ENCODE measurements around the gene IKZF2. TPM values are rescaled to one million over a fixed set of nuclear protein-coding genes. Genes with fewer than 3 reads are reported as not detected.

The IKZF2 gene
- total and polyA plus RNA-seq, 2 donors (not counting 3 experiments of a cell fraction or from before 2014, with no cell fraction given): 0.08 to 0.46 TPM

- H3K9me3 ChIP-seq (replicated peaks; ENCODE audit: control insufficient read depth, insufficient read depth, low read length): no peaks in the 10 kb centered on the region
- H4K20me1 ChIP-seq (replicated peaks; ENCODE audit: control insufficient read depth, extremely low read depth, insufficient read depth, low read length): no peaks in the 10 kb centered on the region
- FAIRE-seq (no peak), DNase-seq (ENCODE audit: low read depth, low spot score) (no peak)
- dilution Hi-C loops (cut with MboI; ENCODE audit: extremely low pct_ligation_motif_present, low sequenced_read_pairs) (no loop called here), intact Hi-C loops (cut with micrococcal nuclease) (no loop called here)
- no peaks in the 10 kb centered on the region for H3K27me3 ChIP-seq (ENCODE audit: control insufficient read depth in 2 of 2, insufficient read depth in 2 of 2, low read length in 2 of 2)
- no peak overlapping the region for H3K4me2 ChIP-seq (ENCODE audit: insufficient read depth, low read length)
- CTCF ChIA-PET: no interaction called here
- no peaks in the 10 kb centered on the region for H3K4me1 ChIP-seq (ENCODE audit: control insufficient read depth, extremely low read depth, insufficient read depth, low read length)
- BruUV-seq (replicated peaks): no TSS peak
- no peak overlapping the region for H3K27ac ChIP-seq (ENCODE audit: insufficient read depth, low read depth, low read length)
- H3K36me3 ChIP-seq (ENCODE audit: control insufficient read depth in 2 of 2, extremely low read depth in 1 of 2, insufficient read depth in 2 of 2, low read length in 2 of 2): no peaks in the 10 kb centered on the region
- TF ChIP-seq MAX (IDR thresholded peaks at IDR 0.05; ENCODE audit: insufficient read depth, insufficient read length) (no peak), POLR2A (IDR thresholded peaks at IDR 0.05; ENCODE audit: low read depth, low read length) (no peak), JUN (IDR thresholded peaks at IDR 0.05; ENCODE audit: borderline replicate concordance, insufficient read depth, insufficient read length, low read depth) (no peak), POLR2AphosphoS5 (IDR thresholded peaks at IDR 0.05; ENCODE audit: insufficient read depth, low read depth, low read length) (no peak), GATA2 (IDR thresholded peaks at IDR 0.05; ENCODE audit: insufficient read depth, insufficient read length, low read depth, low read length) (no peak), MYC (IDR thresholded peaks at IDR 0.05; ENCODE audit: low read depth, low read length) (no peak), FOS (IDR thresholded peaks at IDR 0.05; ENCODE audit: borderline replicate concordance, insufficient read depth, low read length) (no peak), EZH2 (IDR thresholded peaks at IDR 0.05; ENCODE audit: borderline replicate concordance, low read depth, low read length, severe bottlenecking) (no peak)
- TF ChIP-seq, protein P1, sequence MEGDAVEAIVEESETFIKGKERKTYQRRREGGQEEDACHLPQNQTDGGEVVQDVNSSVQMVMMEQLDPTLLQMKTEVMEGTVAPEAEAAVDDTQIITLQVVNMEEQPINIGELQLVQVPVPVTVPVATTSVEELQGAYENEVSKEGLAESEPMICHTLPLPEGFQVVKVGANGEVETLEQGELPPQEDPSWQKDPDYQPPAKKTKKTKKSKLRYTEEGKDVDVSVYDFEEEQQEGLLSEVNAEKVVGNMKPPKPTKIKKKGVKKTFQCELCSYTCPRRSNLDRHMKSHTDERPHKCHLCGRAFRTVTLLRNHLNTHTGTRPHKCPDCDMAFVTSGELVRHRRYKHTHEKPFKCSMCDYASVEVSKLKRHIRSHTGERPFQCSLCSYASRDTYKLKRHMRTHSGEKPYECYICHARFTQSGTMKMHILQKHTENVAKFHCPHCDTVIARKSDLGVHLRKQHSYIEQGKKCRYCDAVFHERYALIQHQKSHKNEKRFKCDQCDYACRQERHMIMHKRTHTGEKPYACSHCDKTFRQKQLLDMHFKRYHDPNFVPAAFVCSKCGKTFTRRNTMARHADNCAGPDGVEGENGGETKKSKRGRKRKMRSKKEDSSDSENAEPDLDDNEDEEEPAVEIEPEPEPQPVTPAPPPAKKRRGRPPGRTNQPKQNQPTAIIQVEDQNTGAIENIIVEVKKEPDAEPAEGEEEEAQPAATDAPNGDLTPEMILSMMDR (IDR thresholded peaks at IDR 0.05; ENCODE audit: extremely low read depth in 1 of 2, insufficient read depth in 1 of 2, low read depth in 1 of 2, low read length in 2 of 2): no peak
- H3K79me2 ChIP-seq (ENCODE audit: control insufficient read depth, insufficient read depth, low read length): no peaks in the 10 kb centered on the region
- H3K9me1 ChIP-seq (replicated peaks; ENCODE audit: control insufficient read depth, extremely low read depth, insufficient read depth, low read length): no peaks in the 10 kb centered on the region
- no peak overlapping the region for H3K9ac ChIP-seq (replicated peaks; ENCODE audit: extremely low read depth, insufficient read depth, low read length)
- H2AFZ ChIP-seq (ENCODE audit: low read depth, low read length): no peak overlapping the region
- no peak overlapping the region for H3K4me3 ChIP-seq (replicated peaks in 1 of 3; ENCODE audit: insufficient read depth in 1 of 3, low read depth in 1 of 3, low read length in 3 of 3)
- POLR2A ChIA-PET: no interaction called here
Observed at GRCh38 chr2:213057977-213058376, 93.4 kb downstream of the IKZF2 start.

Measured in endothelial cell of umbilical vein (primary cell).